NCI-H446 (cell line): Measurements from ENCODE around the gene FAM131C.
"Not testable (repeated sequence)": the region's sequence is repeated elsewhere in the genome, so short reads cannot be mapped to it uniquely, and the experiment has no call there.

Experiments
- DNase-seq, 2 experiments: peaks; one replicate each; lab custom pipeline; 2025; lab: John Stamatoyannopoulos, UW

The FAM131C gene

DNA sequence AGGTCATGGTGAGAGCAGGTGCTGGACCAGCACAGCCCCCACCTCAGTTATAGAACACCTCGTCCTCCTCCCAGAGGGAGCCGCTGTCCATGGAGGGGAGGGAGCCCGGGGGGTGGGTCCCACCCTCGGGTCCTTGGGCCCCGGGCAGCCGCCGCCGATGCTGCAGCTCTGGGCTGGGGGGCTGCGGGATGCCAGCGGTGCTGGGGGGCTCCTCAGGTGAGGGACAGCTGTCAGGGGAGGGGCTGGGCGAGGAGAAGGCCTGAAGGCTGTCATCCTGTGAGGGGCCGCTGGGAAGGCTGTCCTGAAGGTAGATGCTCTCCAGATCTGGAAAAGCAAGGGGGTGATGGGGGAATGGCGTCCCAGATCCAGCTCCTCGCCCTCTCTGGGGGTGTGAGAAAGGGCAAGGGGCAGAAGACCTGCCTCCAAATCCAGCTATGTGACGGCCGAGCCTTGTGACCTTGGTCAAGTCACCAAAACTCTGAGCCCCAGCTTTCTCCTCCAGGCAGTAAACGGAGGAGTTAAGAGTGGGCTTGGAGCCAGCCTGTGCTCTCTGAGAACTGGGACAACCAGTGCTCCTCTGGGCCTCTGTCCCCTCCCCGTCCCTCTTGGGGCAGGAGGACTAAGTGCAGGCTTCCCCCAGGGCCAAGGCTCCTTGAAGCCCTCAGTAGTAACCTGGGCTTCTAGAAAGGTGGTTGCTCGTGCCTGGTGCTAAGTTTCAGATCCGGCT, 14.9 kb downstream of the FAM131C start:
- not testable (repeated sequence) for DNase-seq

DNA sequence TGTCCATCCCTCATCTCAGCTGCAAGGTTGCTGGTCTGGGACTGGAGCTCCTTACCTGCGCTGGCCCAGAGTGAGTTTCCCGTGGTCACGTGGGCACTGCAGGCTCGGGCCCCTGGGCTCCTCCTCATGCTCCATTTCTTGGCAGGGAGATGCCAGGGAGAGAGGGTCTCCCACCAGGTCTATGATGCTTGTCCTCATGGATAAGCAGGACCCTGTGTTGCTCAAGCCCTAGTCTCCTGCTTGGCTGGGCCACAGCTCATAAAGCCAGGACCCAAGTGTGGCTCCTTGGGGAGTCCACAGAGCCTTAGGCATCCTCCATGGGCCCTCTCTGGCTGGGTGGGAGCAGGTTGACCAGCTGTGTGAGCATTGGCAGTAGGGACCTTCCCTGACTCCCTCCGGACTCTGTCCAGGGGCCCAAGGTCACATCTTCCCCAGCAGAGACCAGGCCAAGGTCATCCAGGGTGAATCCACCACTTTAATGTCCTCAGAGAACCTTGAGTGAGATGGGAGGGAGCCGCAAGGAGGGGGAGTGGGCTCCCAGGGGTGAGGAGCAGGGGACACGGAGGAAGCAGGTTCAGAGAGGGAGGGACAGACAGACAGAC, 16.0 kb downstream of the FAM131C start:
- not testable (repeated sequence) for DNase-seq

DNA sequence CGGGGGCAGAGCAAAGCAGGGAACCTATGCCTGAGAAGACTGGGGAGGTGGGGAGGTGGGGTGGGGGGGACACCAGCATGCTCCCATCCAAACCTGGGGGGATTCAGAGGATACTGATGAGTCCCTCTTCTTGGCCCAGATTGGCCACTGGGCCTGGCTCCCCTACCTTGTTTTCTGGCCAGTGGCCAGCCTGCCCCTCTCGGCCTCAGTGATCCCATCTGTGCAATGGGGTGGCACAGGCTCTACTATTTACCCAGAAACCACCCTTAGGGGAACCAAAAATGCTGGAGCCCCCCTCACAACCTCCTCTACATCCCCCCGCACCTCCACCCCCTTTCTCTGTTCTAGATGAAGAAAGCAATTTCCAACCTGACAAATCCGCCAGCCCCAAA, 16.9 kb downstream of the FAM131C start:
- DNase-seq: not testable (repeated sequence)

DNA sequence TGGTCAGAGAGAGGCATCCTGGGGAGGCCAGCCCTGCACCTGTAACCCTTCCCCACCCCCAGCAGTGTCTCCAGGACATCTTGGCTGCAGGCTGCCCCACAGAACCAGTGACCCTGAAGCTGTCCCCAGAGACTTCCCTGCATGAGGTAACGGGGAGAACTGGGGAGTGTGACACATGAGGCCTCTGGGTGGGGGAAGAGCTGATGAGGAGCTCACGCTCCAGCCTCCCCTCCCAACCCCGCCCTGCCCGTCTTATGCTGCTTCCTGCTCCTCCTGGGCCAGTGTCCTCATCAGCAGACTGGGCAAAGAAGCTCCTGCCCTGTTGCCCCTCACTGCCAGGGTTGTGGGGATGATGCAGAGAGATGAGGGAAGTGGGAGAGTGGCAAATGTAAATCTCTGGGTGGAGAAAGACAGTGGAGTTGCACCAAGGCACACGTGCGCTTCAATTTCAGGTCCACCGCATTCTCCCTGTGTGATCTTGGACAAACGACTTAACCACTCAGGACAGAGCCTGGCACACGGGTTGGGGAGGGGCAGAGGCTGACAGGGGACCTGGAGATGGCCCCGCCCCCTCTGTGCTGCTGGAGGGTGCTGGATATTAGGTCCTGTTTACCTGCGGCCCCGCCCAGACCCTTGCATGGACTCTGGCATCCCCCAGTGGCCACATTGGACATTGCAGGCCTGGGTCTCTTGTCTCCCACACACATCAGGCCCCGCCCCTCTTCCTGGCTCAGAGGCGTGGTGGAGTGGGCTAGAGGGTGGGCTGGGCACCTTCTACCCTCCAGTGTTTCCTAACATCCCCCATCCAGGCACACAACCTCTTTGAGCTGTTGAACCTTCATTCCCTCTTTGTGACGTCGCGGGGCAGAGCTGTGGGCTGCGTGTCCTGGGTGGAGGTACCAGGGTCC, 17.6 kb downstream of the FAM131C start:
- peak; percentile 74 to 80 for DNase-seq

DNA sequence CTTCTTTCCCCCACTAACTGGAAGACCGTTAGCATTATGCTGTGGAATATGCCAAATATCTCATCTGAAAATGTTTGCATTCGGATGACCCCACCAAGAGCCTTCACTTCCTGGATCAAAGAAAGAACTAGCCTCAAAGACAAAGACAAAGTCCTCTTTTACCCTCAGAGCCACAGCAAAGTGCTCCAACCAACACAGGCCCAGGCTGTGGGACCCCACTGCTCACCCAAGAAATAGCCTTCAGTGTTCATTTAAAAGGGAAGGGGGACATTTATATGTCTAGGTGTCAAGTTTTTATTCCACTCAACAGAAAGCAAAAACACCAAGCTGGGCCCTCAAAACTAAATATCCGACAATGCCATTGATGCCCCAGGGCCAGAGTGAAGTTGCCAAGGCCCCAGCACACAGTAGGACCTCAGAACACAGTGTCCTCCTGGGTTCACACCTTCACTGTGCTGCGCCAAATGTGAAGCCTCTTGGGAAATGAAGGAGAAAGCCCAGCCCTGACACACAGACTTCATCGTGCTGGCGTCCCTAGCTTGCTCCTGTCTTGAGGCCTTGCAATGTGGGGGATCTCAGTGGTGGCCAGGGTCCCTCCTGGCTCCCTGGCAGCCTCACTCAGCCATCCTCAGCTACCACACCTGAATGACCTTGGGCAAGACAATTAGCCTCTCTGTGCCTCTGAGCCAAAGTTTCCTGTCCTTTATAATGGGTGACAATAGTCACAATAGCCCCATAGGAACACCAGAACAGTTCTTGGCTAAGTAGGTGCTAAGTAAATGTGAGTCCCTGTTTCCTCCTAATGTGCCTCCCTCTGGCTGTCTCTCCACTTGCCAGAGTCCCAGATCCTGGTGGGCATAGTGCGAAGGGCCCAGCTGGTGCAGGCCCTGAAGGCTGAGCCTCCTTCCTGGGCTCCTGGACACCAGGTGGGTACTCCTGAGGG, 18.6 kb downstream of the FAM131C start:
- no peak for DNase-seq

DNA sequence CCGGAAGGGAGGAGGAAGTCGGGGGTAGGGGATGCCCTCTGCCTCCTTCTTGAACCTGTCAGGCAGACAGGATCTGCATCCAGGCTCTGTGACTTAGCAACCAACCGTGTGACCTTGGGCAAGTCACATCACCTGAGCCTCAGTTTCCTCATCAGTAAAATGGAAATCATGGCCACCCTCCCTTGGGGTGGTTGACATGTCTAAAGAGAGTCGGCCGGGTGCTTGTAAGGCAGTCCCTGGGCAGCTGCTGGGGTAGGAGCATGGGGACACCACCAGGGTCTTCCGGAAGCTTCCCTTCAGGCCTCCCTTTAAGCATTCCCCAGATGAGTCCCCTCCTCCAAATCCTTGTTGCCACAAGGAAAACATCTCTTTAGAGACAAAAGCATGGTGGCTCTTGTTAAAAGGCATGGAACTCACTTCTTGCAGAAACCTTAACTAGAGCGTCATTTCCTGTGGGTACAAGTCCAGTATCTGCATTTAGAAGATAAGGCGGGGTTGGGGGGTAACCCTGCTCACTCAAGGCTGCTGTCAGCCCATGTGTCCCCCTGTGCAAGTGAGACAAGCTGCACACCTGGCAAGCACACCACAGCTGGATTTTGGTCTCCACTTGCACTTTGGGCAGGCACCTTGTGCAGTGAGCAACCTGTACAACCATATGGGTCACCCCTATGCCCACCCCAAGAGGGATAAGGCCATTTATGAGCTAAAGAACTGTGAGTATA, 19.5 kb downstream of the FAM131C start:
- DNase-seq: no peak

DNA sequence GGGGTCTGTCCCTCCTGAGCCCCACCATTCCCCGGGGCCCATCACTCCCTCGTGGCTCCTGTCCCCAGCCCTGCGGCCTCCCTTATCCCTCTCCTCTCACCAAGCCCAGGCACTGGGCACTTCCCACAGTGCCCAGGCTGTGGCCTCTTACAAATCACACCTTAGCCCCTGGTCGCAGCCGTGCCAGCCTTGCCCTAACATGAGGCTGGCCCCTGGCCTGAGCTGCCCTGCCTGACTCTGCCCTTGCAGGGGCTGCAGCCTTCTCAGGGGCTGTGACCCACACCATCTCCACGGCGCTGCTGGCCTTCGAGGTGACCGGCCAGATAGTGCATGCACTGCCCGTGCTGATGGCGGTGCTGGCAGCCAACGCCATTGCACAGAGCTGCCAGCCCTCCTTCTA, 21.5 kb downstream of the FAM131C start:
- not testable (repeated sequence) for DNase-seq

DNA sequence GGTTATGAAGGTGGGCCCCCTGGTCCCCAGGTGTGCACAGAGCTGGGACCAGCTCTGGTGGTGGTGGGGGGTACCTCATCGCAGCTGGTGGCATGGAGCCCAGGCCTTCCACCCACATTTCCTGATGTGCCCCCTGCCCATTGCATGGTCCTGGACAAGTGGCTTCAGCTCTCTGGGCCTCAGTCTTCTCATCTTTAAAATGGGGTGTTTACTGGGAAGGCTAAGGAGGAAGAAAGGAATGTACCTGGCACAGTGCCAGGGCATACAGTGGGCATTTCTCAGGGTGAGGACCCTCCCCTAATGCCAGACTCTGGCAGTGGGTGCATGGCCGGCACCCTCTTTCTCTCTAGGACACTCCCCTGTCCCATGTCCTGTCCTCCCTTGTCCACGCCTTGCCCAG, 22.4 kb downstream of the FAM131C start:
- DNase-seq: no peak

DNA sequence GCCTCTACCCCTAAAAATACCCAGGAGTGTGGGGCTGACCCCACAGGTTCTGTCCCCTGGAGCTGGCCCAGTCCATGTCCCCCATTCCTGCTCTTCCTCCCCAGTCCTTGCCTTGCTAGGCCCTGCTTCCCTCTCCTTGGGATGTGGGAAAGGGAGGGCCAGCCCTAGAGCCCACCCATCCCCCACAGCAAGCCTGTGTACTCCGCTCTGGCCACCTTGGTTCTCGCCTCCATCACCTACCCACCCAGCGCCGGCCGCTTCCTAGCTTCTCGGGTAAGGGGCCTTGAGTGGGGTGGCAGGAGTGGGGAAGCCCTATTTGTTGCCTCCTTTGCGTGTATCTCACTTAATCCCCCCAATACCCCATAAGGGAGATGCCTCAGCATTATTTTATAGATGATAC, 23.1 kb downstream of the FAM131C start:
- no peak for DNase-seq

DNA sequence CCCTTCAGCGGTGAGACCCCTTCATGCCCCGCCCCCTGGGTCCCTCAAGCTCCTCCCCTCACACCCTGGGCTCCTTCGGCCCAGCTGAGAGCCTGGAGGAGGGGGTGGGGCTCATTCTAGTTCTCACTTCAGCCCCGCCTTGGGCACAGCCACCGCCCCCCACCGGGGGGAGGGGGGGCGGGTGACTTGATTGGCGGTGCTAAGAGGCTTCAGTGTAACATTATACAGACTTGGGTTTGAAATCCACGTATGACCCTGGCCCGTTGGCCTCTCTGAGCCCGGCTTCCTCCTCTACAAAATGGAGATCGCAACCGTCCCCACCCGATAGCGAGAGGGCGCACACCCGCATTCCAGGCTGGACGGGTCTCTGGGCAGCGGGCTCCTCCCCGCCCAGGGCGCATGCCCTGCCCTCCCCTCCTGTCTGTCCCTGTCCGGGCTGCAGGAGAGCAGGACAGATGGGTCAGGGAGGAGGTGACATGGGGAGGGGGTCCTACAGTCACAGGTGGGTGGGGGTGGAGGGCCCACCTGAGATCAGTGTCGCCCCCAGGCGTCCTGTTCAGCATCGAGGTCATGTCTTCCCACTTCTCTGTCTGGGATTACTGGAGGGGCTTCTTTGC, 24.8 kb downstream of the FAM131C start:
- peak in 1 of 2 experiments; percentile 20 for DNase-seq

DNA sequence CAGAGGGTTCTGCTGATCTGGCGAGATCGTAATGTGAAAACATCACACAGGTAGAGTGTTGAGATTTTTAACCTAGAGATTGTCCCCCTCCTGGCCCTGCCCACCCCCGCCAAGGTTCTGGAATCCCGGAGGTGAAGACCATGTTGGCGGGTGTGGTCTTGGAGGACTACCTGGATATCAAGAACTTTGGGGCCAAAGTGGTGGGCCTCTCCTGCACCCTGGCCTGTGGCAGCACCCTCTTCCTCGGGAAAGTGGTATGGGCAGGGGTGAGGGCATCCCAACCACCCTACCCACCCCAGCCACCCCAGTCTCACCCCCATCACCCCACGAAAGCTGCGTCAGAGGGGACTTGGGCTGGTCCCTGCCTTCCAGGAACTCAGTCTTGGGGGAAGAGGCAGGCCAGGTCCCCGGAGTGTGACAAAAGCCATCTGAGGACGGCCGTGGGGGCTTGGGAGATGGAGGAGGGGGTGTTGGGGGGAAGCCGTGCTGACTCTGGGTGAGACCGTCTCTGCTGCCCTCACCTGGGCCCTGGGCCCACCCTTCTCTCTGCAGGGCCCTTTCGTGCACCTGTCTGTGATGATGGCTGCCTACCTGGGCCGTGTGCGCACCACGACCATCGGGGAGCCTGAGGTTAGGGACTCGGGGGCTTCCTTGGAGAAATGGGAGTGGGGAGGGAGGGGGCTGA, 25.5 kb downstream of the FAM131C start:
- DNase-seq: no peak

DNA sequence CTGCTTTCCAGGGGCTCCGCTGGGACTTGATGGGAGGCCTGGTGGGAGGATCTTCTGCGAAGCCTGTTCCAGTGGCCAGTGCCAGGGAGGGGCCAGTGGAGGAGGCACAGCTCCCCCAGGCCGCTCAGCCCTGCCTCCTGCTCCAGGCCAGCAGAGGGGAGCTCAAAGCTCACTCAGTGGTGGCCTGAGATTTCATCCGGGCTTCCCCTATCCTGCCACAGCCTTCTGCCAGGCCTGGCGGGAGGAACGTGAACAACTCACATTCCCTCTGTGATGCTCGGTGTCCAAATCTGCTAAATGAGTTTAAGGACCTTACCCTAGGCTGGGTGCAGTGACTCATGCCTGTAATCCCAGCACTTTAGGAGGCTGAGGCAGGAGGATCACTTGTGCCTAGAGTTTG, 26.6 kb downstream of the FAM131C start:
- DNase-seq: no peak

DNA sequence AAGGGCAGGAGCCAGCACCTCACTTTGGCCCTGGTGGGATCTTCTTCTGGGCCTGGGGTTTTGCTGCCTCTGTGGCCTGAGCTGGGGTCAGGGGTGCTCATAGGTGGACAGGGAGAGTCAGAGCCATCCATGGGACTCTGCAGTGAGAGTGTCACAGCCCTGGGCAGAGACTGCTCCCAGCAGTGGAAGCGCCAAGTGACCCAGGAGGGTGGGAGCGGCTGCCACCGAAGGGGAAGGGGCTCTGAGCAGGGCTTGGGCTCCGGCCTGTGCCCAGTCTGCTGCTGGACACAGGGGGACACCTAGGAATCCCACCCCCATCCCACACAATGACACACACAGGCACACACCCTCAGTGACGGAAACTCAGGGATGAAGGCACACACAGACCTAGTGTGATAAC, 29.5 kb downstream of the FAM131C start:
- DNase-seq: no peak

DNA sequence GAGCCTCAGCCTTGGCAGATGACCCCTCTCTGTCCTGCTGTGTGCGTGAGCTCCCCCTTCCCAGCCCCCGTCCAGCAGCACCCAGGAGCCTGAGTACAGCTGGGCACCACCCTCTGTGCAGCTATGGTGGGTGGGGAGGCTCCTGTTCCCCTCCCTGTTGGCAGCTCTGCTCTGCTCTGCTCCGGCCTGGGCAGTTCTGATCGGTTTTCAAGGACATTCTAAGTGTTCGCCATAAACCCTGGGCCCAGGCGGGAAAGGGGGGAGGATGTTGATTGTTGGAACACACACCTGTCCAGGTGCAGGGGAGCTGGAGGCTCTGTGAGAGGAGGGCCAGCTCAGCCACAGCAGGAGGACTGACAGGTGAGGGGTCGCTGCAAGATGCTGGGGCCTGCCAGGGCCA, 29.9 kb downstream of the FAM131C start, which contains the start of gene CLCNKB:
CLCNKB (plus strand) TSS at position 262 of the 400 bp plus-strand sequence. CDS start 711 bp downstream, outside the sequence.
- DNase-seq: no peak

DNA sequence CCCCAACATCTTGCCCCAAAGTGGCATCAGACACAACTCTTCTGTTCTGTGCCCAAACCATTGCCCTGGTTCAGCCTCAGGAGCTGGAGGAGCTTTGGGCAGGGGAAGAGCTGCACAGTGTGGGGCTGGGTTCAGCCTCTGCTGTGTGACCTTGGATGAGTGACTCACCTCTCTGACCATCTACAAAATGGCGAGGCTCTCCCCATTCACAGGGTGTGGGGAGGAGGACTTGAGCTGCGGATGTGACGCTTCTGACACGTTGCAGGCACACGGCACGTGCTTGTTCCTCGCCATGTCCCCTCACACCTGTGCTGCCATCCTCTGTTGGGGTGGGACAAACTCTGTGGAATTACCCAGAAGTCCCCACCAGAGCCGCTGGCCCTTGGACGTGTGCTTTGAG, 30.8 kb downstream of the FAM131C start:
- DNase-seq: not testable (repeated sequence)

DNA sequence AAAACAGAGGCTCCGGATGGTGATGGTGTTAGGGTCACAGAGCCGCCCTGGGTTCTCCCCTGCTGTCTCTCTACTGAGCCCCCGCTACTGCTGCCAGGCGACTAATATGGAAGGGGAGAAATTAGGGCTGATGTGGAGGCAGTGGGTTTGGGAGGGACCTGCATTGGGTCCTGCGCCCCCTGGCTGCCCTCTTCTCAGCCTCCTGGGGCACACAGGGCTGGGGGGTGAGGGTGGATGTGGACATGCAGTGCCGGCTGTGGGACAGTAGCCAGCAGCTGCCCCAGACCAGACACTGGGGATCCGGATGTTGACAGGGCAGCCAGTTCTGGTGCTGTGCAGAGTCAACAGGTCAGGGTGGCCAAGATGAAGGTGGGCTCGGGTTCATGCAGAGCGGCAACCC, 31.4 kb downstream of the FAM131C start:
- DNase-seq: no peak

DNA sequence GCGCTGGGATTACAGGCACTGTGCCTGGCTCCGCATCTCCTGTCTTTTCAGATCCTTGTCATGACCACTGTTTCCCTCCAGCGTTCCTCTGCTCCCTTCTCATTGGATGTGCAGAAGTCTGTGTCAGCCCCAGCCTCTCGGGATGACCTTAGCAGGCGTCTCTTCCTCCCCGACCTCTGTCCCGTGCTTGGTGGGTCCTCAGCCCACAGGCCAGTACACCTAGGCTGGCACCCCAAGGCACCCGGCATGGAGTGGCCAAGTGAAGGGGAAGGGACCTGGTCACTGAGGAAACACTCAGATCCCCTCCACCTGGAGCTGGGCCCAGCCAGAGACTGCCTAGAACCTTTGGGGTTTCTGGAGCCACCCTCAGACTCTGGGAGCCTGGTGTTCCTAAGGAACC, 32.3 kb downstream of the FAM131C start:
- no peak for DNase-seq

DNA sequence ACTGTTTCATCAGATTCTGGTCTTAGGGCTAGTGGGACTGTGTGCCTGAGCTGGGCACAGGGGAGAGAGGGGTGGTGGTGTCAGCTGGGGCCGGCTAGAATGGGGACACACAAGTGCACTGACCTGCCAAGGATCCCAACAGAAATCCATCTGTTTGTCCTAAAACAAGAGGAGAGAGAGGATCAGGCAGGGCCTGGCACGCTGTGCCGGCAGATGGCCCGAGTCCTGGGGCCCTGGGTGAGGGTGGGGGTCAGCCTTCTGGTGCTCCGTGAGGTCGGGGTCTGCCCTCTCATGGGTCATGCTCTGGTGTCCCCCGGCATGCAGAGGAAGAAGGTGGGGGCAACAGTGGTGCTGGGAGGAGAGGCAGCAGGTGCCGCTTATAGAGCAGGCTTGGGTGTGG, 33.6 kb downstream of the FAM131C start:
- DNase-seq: not testable (repeated sequence)

DNA sequence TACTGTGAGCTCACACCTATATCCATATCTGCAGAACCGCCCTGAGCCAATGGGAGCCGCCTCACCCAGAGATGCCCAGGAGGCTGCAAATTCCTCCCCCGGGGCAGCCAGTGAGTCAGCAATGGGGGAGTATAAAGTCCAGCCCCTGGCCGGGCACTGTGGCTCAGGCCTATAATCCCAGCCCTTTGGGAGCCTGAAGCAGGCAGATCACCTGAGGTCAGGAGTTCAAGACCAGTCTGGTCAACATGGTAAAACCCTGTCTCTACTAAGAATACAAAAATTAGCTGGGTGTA, 34.9 kb downstream of the FAM131C start:
- no peak for DNase-seq

DNA sequence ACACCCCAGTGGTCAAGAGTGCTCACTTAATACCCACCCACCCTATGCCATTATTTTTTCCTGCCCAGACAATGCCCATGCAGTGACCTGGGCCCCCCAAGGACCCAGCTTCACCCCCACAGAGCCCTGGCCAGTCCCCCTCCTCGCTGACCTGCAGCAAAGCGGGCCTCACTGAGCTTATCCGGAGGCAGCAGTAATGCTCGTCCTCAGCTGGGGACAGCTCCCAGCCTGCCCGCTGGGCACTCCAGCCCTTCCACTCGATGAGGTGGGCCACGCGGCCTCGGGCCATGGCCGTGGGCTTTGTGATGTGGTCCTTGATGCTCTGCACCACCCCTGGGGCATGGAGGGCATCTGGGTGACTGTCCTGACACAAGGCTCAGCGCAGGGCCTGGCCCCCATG, 37.0 kb downstream of the FAM131C start:
- DNase-seq: not testable (repeated sequence)
